Measurements from ENCODE around the gene NIN. TPM values are rescaled to one million over a fixed set of nuclear protein-coding genes. Genes with fewer than 3 reads are reported as not detected.

The NIN gene
- total RNA-seq, 1 donor from 2014 or later, result 28.9 TPM

DNA sequence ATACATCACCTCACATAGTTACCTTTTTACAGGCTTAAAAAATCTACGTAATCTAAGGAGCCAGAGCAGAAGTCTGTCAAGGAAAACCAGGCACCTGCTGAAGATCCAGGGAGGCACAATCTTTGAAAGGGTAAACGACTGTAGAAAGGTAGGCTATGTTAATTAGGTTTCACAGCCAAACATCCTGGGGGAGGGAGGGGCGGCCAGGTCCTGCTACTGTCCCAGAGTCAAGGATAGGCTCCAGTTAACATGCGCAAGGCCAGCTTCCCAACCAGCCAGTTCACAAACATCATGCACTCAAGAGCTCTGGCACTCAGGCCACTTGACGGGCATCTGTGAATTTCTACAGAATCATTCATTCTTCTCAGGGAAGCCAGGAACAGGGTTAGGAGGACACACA is 22.9 kb downstream of the NIN start:
- Histone ChIP-seq H3K4me3 (ENCODE audit: low read depth, low read length) (no peak overlapping the region), H3K36me3 (ENCODE audit: control insufficient read depth, insufficient read depth, low read length) (no peaks in the 10 kb centered on the region), H3K27me3 (ENCODE audit: control insufficient read depth, insufficient read depth, low read length) (no peaks in the 10 kb centered on the region)
- TF ChIP-seq, protein P1, sequence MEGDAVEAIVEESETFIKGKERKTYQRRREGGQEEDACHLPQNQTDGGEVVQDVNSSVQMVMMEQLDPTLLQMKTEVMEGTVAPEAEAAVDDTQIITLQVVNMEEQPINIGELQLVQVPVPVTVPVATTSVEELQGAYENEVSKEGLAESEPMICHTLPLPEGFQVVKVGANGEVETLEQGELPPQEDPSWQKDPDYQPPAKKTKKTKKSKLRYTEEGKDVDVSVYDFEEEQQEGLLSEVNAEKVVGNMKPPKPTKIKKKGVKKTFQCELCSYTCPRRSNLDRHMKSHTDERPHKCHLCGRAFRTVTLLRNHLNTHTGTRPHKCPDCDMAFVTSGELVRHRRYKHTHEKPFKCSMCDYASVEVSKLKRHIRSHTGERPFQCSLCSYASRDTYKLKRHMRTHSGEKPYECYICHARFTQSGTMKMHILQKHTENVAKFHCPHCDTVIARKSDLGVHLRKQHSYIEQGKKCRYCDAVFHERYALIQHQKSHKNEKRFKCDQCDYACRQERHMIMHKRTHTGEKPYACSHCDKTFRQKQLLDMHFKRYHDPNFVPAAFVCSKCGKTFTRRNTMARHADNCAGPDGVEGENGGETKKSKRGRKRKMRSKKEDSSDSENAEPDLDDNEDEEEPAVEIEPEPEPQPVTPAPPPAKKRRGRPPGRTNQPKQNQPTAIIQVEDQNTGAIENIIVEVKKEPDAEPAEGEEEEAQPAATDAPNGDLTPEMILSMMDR (IDR thresholded peaks at IDR 0.05; ENCODE audit: insufficient read depth, low read length, poor library complexity, severe bottlenecking), result no peak
- no peak for DNase-seq (ENCODE audit: low read depth)

DNA sequence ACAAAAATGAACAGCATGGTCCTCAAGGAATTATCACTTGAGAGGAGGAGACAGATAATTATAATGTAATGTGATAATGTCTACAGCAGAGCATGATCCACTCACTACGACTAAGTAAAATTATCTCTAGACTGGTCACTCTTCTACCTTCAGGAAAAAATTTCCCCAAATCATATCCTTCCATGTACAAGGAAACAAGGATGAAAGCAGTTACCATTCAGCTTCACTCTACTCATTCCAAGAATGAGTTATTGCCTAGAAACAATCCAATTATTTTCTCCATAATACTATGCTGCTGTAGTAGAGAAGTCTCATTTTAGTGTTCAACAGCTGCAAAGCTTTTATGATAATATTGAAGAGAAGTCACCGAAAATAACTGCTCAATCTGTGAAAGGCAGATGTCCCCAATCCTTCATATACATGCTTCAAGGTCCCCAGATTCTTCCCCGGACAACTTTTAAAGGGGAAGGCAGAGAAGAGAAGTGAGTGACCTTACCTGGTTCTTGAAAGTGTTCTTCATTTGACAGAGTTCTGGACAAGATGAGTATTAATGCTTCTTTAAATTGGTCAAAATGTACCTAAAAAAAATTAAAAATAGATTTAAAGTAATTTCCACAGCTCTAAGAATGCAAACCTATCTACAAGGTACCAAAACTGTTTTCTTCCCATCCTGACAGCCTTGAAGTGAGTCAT is 24.6 kb downstream of the NIN start:
- H3K36me3 ChIP-seq (ENCODE audit: control insufficient read depth, insufficient read depth, low read length), result no peaks in the 10 kb centered on the region
- TF ChIP-seq, protein P1 (IDR thresholded peaks at IDR 0.05; ENCODE audit: insufficient read depth, low read length, poor library complexity, severe bottlenecking), result no peak
- DNase-seq (ENCODE audit: low read depth), result no peak
- no peaks in the 10 kb centered on the region for H3K27me3 ChIP-seq (ENCODE audit: control insufficient read depth, insufficient read depth, low read length)
- H3K4me3 ChIP-seq (ENCODE audit: low read depth, low read length), result no peak overlapping the region

DNA sequence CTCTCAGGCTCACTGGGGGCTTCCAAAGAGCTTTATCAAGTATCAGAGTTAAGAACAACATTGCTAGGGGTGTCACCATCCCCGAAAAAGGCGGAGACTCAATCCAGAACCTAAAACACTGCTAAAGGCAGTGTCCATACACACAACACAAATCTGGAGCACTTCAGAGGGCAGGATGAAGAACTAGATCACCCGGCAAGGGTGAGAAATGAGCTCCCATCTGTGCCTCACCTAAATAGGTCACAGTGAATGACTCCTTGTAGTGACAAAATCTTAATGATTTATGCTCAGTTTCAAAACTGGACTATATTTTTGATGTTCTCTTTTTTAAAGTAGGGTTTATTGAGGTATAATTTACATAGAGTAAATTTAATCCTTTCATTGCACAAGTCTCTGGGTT is 25.6 kb downstream of the NIN start:
- no peak overlapping the region for H3K4me3 ChIP-seq (ENCODE audit: low read depth, low read length)
- no peaks in the 10 kb centered on the region for H3K36me3 ChIP-seq (ENCODE audit: control insufficient read depth, insufficient read depth, low read length)
- TF ChIP-seq, protein P1 (IDR thresholded peaks at IDR 0.05; ENCODE audit: insufficient read depth, low read length, poor library complexity, severe bottlenecking), result no peak

DNA sequence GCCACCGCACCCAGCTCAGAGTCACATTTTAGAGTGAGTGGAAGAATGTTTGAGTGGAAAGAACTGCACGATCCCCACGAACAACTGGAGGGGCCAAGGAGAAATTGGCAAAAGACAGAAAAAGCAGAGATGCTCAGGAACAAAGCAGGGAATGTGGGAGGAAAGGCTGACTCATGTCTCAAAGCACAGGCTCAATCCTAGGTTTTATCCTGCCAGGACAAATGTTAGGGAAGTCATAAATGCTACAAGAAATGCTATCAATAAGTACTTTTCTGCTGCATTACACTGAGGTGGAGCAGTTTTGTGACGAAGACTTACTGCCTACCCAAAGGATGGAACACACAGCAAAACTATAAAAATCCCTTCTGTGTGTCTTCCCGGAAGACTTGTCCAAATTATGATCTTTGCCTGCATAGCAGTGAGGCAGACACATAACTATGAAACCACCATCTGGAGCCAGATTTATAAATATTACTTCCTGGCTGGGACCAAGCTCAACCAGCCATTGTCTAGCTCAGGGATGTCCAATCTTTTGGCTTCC is 26.7 kb downstream of the NIN start:
- no peaks in the 10 kb centered on the region for H3K36me3 ChIP-seq (ENCODE audit: control insufficient read depth, insufficient read depth, low read length)
- no peak for DNase-seq (ENCODE audit: low read depth)
- H3K4me3 ChIP-seq (ENCODE audit: low read depth, low read length), result no peak overlapping the region
- TF ChIP-seq, protein P1 (IDR thresholded peaks at IDR 0.05; ENCODE audit: insufficient read depth, low read length, poor library complexity, severe bottlenecking), result no peak
- no peaks in the 10 kb centered on the region for H3K27me3 ChIP-seq (ENCODE audit: control insufficient read depth, insufficient read depth, low read length)

More for the DNA sequence above, 25.6 kb downstream of the NIN start:
- no peak for DNase-seq (ENCODE audit: low read depth)
- H3K27me3 ChIP-seq (ENCODE audit: control insufficient read depth, insufficient read depth, low read length), result no peaks in the 10 kb centered on the region

DNA sequence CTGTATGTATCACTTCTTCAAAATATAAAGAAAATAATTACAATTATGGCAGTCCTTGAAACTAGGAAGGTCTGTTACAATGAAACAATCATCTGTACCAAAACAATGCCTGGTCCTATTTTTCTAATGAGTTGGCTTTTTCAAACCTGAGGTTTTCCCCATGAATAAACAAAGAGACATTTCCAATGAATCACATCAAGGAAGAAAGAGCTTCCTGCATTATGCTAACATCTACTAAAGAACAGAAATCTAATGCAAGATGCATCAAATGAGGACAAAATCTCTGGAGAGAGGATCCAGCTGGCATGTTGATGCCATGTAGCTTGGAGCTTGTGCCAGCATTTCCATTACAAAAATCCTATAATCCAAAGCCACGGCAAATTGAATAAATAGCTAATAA is 29.3 kb downstream of the NIN start:
- H3K27me3 ChIP-seq (ENCODE audit: control insufficient read depth, insufficient read depth, low read length), result no peaks in the 10 kb centered on the region
- TF ChIP-seq, protein P1 (IDR thresholded peaks at IDR 0.05; ENCODE audit: insufficient read depth, low read length, poor library complexity, severe bottlenecking), result no peak
- DNase-seq (ENCODE audit: low read depth), result no peak
- H3K4me3 ChIP-seq (ENCODE audit: low read depth, low read length), result no peak overlapping the region
- H3K36me3 ChIP-seq (ENCODE audit: control insufficient read depth, insufficient read depth, low read length), result no peaks in the 10 kb centered on the region

DNA sequence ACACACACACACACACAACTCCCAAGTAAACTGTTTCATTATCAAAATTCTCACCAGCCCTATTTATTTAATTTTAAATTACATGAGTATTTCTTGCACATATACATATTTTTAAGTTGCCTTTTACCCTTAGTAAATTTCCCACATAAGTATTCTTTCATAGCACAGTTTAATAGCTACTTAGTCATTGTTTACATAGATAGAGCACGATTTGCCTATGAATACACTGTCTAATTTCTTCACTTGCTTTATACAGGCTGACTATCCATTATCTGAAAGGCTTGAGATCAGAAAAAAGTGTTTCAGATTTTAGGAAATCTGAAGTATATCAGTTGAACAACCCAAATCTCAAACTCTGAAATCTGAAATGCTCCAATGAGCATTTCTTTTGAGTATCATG is 30.9 kb downstream of the NIN start:
- no peak overlapping the region for H3K4me3 ChIP-seq (ENCODE audit: low read depth, low read length)
- no peaks in the 10 kb centered on the region for H3K27me3 ChIP-seq (ENCODE audit: control insufficient read depth, insufficient read depth, low read length)
- no peak for DNase-seq (ENCODE audit: low read depth)
- no peaks in the 10 kb centered on the region for H3K36me3 ChIP-seq (ENCODE audit: control insufficient read depth, insufficient read depth, low read length)
- TF ChIP-seq, protein P1 (IDR thresholded peaks at IDR 0.05; ENCODE audit: insufficient read depth, low read length, poor library complexity, severe bottlenecking), result no peak
